GM13977 (cell line): ENCODE results near the gene CREB3L1.
A peak's percentile ranks its signal among the peaks of the same experiment; 100 is the strongest.

ENCODE experiments used
- DNase-seq: peaks from one replicate; pipeline ENCODE4 v3.0.0; 2012; ENCODE audit warnings: low spot score
- CTCF ChIP-seq: IDR thresholded peaks from 2 replicates; pipeline ENCODE4 v1.5.1; 2012; ENCODE audit warnings: mild to moderate bottlenecking, control low read depth; ENCODE audit not compliant: insufficient read depth; ENCODE audit errors: extremely low read depth, missing control alignments
- in situ Hi-C: fragments of 300-500 bp; cut with MboI; formaldehyde crosslinking; loops from one replicate; pipeline ENCODE4 v1.12.0; 2022; ENCODE audit warnings: low sequenced_read_pairs, low pct_unique_long_range_greater_than_20kb, mixed read lengths, inconsistent platforms; ENCODE audit not compliant: unreplicated experiment

The CREB3L1 gene

GRCh38 chr11:46369458-46370152 lies 92.1 kb downstream of the CREB3L1 start:
- TF ChIP-seq CTCF = peak; percentile 94
- peak; percentile 75 for DNase-seq
- in situ Hi-C loops = no loop called here

GRCh38 chr11:46370253-46370652 lies 92.8 kb downstream of the CREB3L1 start:
- no peak for DNase-seq
- in situ Hi-C loops = no loop called here
- TF ChIP-seq CTCF = no peak
